GM21529 (cell line): Measurements from ENCODE around the gene AP1S2.
"Not testable (repeated sequence)": the region's sequence is repeated elsewhere in the genome, so short reads cannot be mapped to it uniquely, and the experiment has no call there.

Experiments used
- ATAC-seq: cut with Tn5 transposase; IDR thresholded peaks from one replicate; pipeline ENCODE4 v1.9.1; 2021; ENCODE audit not compliant: unreplicated experiment

The AP1S2 gene

DNA sequence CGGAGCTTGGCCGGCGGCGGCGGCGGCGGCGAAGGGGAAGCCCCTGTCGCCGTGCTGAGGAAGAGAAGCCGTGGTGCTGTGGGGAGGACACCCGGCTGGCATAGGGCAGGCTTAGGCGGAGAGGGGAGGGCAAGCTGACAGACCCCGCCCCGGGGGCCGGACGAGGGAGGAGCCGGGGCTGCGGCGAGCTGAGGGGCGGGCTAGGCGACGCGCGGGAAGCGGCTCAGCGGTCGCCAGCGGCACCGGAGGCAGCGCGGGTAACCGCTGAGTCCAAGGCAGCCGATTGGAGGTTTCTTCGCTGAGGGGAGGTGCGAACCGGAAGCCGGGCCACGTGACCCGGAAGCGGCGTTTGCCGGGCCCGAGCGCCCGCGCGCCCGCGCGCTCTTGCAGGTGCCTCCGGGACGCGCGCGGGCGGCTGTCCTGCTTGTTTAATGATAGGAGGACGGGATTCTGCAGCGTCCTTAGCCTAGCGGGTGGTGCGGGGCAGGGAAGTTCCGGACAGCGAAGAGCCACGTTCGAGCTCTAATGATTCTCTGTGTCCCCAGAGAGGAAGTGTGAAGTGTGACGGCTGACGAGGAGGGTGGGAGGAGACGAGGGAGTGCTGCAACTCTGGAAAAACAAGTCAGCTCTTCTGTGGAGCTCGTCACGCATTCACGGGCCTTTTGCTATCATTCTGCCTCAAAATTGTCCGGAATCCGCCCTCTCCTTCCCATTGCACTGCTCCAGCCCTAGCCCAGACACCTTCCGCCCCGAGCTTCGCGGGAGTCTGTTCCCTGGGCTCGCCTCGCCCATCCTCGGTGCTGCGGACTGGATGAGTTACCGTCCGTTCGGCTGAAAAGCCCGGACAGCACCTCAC lies at the start of gene AP1S2:
Gene AP1S2, minus strand, starts transcription at position 102 of the 856 bp plus-strand sequence. CDS start 2,289 bp downstream, outside the sequence.
- ATAC-seq: peak; percentile 93

DNA sequence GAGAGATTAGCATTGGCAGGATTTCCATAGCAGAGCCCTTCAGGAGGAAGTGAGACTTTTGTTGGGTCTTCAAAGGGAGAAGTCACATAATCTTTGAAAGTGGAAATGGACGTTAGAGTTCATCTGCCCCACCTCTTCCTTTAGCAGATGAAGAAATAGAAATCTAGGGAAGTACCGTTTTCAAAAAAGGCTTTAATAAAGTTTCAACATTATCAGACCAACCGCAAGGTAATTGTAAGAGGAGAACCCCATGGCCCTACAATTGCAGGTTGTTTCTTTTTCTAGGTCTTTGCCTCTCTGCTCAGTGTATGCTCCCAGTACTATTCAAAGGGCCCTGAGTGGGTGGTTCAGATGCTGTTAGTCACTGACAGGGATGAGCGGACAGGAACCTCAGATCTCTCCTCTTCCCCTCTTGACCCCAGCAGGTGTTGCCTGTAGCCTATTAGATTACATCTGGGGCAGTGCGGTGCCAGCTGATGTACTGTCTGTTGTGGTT lies 48.6 kb upstream of the AP1S2 start:
- peak; percentile 97 for ATAC-seq

DNA sequence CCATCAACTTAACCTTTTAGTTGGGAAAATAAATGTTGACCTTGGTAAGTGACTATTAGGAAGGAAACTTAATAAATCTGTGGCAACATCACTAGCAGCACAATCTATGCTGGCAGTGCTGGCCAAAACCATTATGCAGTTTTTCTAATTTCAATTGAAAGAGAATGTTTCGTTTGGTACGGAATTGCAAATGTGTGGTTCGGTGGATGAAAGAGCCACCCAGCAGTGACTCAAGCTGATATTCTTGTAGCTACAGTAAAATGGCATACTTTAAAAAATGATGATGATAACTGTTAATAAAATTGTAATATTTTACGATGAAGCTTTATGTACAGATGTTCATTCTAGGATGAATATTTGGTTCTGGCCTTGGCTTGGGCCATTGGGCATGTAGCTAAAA lies 40.7 kb upstream of the AP1S2 start:
- no peak for ATAC-seq

GRCh38 chrX:15894724-15895123 lies 40.1 kb upstream of the AP1S2 start:
- ATAC-seq: no peak

DNA sequence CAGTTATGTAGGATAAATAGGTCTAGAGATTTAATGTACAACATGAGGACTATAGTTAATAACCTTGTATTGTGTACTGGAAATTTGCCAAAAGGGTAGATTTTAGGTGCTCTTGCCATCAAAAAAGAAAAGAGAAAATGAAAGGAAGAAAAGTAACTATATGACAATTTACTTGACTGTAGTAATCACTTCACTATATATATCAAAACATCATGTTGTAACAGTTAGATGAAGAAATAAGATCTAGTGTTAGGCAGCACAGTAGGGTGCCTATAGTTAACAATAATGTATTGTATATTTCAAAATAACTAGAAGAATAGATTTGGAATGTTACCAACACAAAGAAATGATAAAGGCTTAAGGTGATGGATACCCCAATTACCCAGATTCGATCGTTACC lies 35.9 kb upstream of the AP1S2 start:
- no peak for ATAC-seq

- ATAC-seq: no peak
Observed at GRCh38 chrX:15888062-15888461, 33.4 kb upstream of the AP1S2 start.

DNA sequence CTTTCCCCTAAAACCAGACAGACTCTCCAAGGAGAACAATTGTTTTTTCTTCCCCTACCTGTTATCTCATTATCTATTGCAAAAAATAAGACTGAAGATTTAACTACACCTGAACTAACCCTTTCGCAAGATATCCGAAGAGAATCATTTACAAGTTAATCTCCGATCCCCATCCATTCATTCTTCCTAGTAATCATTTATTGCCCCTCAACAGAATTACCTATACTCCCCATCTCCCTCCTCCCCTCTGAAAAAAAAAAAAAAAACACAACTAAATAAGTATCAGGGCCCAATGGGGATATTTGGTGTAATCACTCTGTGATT lies 28.9 kb upstream of the AP1S2 start:
- no peak for ATAC-seq

DNA sequence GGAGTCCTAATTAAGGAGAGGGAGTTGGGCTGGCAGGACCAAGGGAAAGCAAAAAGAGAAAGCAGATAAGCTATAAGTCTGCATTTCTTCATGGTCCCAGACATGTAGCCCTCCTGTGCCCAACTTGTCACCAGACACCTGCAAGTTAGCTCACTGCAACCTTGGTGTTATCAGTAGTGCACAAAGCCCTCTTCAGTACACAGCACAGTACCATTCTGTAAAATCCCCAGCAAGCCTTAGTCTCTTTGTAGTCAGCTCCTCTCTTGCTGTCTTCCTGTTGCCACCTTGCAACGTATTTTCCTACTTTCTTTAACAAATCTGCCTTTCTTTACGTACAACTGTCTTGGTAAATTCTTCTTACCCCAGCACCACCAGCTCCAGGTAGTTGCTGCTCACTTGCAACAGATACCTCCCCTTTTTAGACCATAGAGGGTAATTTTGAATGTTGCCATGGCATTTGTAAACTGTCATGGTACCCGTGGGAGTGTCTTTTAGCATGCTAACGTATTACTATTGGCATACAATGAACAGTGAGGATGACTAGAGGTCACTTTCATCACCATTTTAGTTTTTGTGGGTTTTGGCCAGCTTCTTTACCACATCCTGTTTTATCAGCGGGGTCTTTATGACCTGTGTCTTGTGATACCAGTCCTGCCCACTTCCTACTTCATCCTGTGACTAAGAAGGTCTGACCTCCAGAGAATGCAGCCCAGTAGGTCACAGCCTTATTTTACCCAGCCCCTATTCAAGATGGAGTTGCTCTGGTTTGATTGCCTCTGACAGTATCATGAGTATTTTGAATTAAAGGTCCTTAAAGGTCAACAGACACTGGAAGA lies 28.3 kb upstream of the AP1S2 start:
- peak; percentile 84 for ATAC-seq

- no peak for ATAC-seq
Observed at GRCh38 chrX:15881381-15881897, 26.8 kb upstream of the AP1S2 start.

DNA sequence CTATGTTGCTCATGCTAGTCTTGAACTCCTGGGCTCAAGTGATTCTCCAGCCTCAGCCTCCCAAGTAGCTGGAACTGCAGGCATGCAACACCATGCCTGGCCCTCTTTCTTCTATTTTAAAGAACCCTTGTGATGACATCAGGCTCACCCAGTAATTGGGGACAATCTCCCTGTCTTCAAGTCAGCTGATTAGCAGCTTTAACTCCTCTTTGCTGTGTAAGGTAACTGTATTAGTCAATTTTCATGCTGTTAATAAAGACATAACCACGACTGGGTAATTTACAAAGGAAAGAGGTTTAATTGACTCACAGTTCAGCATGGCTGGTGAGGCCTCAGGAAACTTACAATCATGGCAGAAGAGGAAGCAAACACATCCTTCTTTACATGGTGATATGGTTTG lies 23.3 kb upstream of the AP1S2 start:
- not testable (repeated sequence) for ATAC-seq

- ATAC-seq: no peak
Observed at GRCh38 chrX:15877380-15877779, 22.8 kb upstream of the AP1S2 start.

DNA sequence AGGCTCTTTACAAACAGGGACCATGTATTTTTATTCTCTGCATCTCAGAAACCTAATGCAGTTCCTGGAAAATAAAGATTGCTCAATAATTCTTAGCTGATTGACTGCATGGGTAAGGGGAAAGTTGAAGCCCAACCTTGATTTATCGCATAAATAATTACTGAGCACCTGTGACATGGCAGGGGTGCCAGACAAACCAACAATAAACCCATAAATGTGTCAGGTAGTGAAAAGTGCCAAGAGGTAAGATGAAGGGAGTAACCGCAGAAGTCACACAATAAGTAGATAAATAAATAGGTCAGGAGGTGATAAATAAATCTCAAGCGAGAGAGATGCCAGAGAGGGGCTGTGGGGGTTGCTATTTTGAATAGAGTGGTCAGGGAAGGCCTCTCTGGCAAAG lies 20.1 kb upstream of the AP1S2 start:
- ATAC-seq: no peak

- ATAC-seq: no peak
Observed at GRCh38 chrX:15873566-15873965, 19.0 kb upstream of the AP1S2 start.

DNA sequence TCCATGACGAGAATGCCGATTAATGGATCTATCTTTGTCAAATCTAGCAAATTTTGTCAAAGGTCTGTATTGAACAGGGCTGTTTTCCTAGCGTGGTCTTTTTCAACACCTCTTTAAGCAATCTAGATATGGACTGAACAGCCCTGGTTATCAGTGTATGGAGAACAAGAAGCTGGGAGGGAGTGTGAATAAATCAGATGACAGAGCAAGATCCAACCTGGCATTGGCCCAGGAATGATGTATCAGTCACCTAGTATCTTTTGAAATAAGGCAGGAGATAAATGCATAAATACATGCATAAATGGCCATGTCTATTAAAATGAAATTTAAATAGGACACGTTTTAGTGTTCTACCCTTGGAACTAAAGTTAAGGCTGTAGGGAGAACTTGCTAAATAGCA lies 15.7 kb upstream of the AP1S2 start:
- ATAC-seq: no peak

DNA sequence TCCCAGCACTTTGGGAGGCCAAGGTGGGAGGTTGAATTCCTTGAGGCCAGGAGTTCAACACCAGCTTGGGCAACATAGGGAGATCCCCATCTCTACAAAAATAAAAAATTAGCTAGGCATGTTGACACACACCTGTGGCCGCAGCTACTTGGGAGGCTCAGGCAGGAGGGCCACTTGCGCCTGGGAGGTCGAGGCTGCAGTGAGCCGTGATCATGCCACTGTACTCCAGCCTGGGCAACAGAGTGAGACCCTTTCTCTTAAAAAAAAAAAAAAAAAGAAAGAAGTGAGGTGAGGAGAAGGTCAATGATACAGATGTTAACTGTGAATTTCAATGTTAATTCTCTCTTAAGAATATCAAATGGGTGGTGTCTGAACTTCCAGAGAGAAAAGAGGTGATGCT lies 15.1 kb upstream of the AP1S2 start:
- ATAC-seq: no peak

GRCh38 chrX:15866147-15866546 lies 11.5 kb upstream of the AP1S2 start:
- ATAC-seq: no peak

- ATAC-seq: no peak
Observed at GRCh38 chrX:15864629-15865028, 10.0 kb upstream of the AP1S2 start.

- ATAC-seq: no peak
Observed at GRCh38 chrX:15864023-15864422, 9.4 kb upstream of the AP1S2 start.

GRCh38 chrX:15860921-15861320 lies 6.3 kb upstream of the AP1S2 start:
- no peak for ATAC-seq

DNA sequence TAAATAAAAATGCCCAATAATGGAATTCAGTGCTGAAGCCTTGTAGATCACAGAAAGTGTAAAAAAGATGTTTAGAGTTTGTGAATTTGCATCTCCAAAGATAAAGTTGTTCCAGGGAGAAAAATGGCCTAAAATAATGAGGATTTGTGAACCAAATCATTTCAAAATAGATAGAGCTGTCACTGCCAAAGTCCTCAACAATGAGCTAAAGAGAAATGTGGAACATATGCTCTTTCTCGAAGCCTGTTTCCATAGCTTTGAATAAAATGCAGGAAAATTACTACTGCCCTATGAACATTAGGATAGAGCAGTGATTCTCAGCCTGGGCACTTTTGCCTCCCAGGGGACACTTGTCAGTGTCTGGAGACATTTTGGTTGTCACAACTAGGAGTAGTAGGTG lies 3.4 kb upstream of the AP1S2 start:
- ATAC-seq: no peak

DNA sequence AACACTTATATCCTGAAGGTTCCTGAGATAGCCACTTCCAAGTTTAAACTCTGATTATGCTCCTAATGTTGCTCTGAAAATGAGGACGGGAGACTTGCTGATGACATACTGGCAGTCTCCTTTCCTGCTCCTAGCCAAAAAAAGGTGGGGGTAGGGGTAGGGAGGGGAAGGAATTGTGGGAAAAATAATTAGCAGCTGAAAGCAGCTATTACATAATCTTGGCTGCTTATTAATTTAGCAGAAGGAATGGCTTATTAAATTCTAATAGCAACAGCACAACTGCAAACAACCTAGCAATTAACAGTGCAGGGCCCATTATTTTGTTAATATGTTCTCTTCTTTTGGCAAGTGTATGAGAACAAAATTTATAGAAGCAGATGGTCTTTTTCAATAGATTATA lies 2.0 kb upstream of the AP1S2 start:
- ATAC-seq: no peak

- no peak for ATAC-seq
Observed at GRCh38 chrX:15856222-15856587, 1.6 kb upstream of the AP1S2 start.
